K562 (cell line): Measurements from ENCODE around the gene SPDYE3. TPM values are rescaled to one million over a fixed set of nuclear protein-coding genes. Genes with fewer than 3 reads are reported as not detected.
"Not testable (repeated sequence)": the region's sequence is repeated elsewhere in the genome, so short reads cannot be mapped to it uniquely, and the experiment has no call there.

Experiments
- ATF1 ChIP-seq, 2 experiments: fragments of 450-650 bp in 1 of 2; IDR thresholded peaks; 2 replicates each; pipeline ENCODE4 v1.6.1; 2016; ENCODE audit warnings: missing compliant biosample characterization in 1 of 2, missing genetic modification characterization in 1 of 2
- ATF4 ChIP-seq: fragments of 450-650 bp; formaldehyde crosslinking; IDR thresholded peaks from 2 replicates; pipeline ENCODE4 v1.4.0; 2022; ENCODE audit warnings: mild to moderate bottlenecking, moderate library complexity
- CHD2 ChIP-seq: IDR thresholded peaks from 2 replicates; pipeline ENCODE4 v1.6.1; 2011; ENCODE audit warnings: low read depth, low read length
- E2F1 ChIP-seq: sonication (generic); formaldehyde crosslinking; IDR thresholded peaks from 2 replicates; pipeline ENCODE4 v1.8.1; 2023; ENCODE audit warnings: mild to moderate bottlenecking, missing genetic modification reagents, moderate library complexity
- EP300 ChIP-seq: IDR thresholded peaks from 2 replicates; pipeline ENCODE4 v1.6.1; 2012; ENCODE audit warnings: low read length, improper control_type of control experiment
- FOS ChIP-seq: IDR thresholded peaks from 3 replicates; pipeline ENCODE4 v1.6.1; 2011; ENCODE audit not compliant: insufficient read length; ENCODE audit errors: extremely low read depth
- FOXJ2 ChIP-seq: fragments of 200-800 bp; sonication (Bioruptor generic); IDR thresholded peaks from 2 replicates; pipeline ENCODE4 v1.6.1; 2016; ENCODE audit warnings: missing genetic modification characterization, missing compliant biosample characterization
- GABPA ChIP-seq: fragments of 200-800 bp; sonication (Bioruptor generic); conservative IDR thresholded peaks from 2 replicates; pipeline ENCODE4 v1.6.1; 2016; ENCODE audit warnings: low read depth, missing genetic modification characterization, missing compliant biosample characterization
- GABPB1 ChIP-seq: sonication (generic); formaldehyde crosslinking; IDR thresholded peaks from 2 replicates; pipeline ENCODE4 v1.8.0; 2022; ENCODE audit warnings: mild to moderate bottlenecking, missing genetic modification reagents
- GATAD2B ChIP-seq: fragments of 450-650 bp; IDR thresholded peaks from 2 replicates; pipeline ENCODE4 v1.6.1; 2017; ENCODE audit warnings: mild to moderate bottlenecking, borderline replicate concordance
- HMGN3 ChIP-seq: IDR thresholded peaks from 2 replicates; pipeline ENCODE4 v1.6.1; 2011; ENCODE audit warnings: borderline replicate concordance, low read depth, mild to moderate bottlenecking, mixed read lengths, low read length; ENCODE audit not compliant: insufficient read length; ENCODE audit errors: extremely low read depth
- HNRNPLL ChIP-seq: fragments of 200-400 bp; formaldehyde crosslinking; IDR thresholded peaks from 2 replicates; pipeline ENCODE4 v1.6.1; 2017; ENCODE audit warnings: low read length, low read depth, mild to moderate bottlenecking; ENCODE audit not compliant: poor library complexity, severe bottlenecking
- JUND ChIP-seq, 2 experiments: IDR thresholded peaks; 2 replicates in 1 of 2; 3 replicates in 1 of 2; pipeline ENCODE4 v1.6.1; 2011; ENCODE audit warnings: borderline replicate concordance in 2 of 2, low read depth in 2 of 2, low read length in 2 of 2, improper control_type of control experiment in 1 of 2, missing biosample characterization in 1 of 2, missing genetic modification characterization in 1 of 2, missing genetic modification reagents in 1 of 2
- MITF ChIP-seq: IDR thresholded peaks from 2 replicates; pipeline ENCODE4 v1.6.1; 2014; ENCODE audit warnings: antibody characterized with exemption
- SPI1 ChIP-seq: IDR thresholded peaks from 2 replicates; pipeline ENCODE4 v1.6.1; 2011; ENCODE audit warnings: low read depth, low read length, control low read depth, borderline replicate concordance
- SUPT5H ChIP-seq: fragments of 450-650 bp; IDR thresholded peaks from 2 replicates; pipeline ENCODE4 v1.6.1; 2016
- TEAD4 ChIP-seq, 2 experiments: sonication (generic) in 1 of 2; formaldehyde crosslinking in 1 of 2; IDR thresholded peaks; 2 replicates each; pipeline versions ENCODE4 v1.6.1 to v1.8.0; 2012 to 2022; ENCODE audit warnings: borderline replicate concordance in 1 of 2, inconsistent platforms in 1 of 2, low read length in 1 of 2, mild to moderate bottlenecking in 1 of 2, missing genetic modification reagents in 1 of 2
- ZEB2 ChIP-seq: fragments of 450-650 bp; IDR thresholded peaks from 2 replicates; pipeline ENCODE4 v1.6.1; 2016
- ZNF165 ChIP-seq: fragments of 250-450 bp; sonication (Bioruptor Pico); IDR thresholded peaks from 2 replicates; pipeline ENCODE4 v1.4.0; 2020; ENCODE audit warnings: borderline replicate concordance
- ZNF24 ChIP-seq: fragments of 450-650 bp; IDR thresholded peaks from 2 replicates; pipeline ENCODE4 v1.6.1; 2016
- ZNF316 ChIP-seq: fragments of 450-650 bp; IDR thresholded peaks from 2 replicates; pipeline ENCODE4 v1.6.1; 2016
- ZNF431 ChIP-seq: sonication (generic); formaldehyde crosslinking; IDR thresholded peaks from 2 replicates; pipeline ENCODE4 v1.8.0; 2022; ENCODE audit warnings: mild to moderate bottlenecking, missing genetic modification reagents
- ZNF511 ChIP-seq: sonication (generic); formaldehyde crosslinking; IDR thresholded peaks from 2 replicates; pipeline ENCODE4 v1.8.0; 2022; ENCODE audit warnings: mild to moderate bottlenecking, missing genetic modification reagents
- polyA plus RNA-seq, 8 experiments: library from polyadenylated mRNA; depleted of rRNA in 4 of 8; stranded (reverse) in 5 of 8; unstranded in 3 of 8; fragments of >200 nt; fragmentation: Nextera tagmentation in 2 of 8; fragmentation: Illumina TruSeq in 1 of 8; extraction: Ambion mirVana in 2 of 8; extraction: Trizol in 1 of 8; gene quantifications; 2 replicates each; pipeline versions ENCODE4 v1.2.1 to v1.2.3, GENCODE V29; 2011 to 2014; ENCODE audit warnings: inconsistent platforms in 1 of 8, missing spikeins in 1 of 8
- total RNA-seq, 7 experiments: library from RNA; depleted of rRNA in 6 of 7; stranded (reverse); fragments of >200 nt in 6 of 7; fragmentation: Illumina TruSeq in 2 of 7; extraction: Trizol in 2 of 7; gene quantifications; 2 replicates each; pipeline versions ENCODE4 v1.2.1 to v1.2.3, GENCODE V29; 2011 to 2021; ENCODE audit warnings: low replicate concordance in 1 of 7

The SPDYE3 gene
- total and polyA plus RNA-seq, 9 of the 15 experiments (the other 6 are each of a cell fraction or from before 2014, with no cell fraction given): 0.04 to 3.3 (median 1.2) TPM; not detected in 6

- TF ChIP-seq ZNF165 (CRISPR knock-in tag) (peak; percentile 49; the same call in 1 of the 2 replicates), GATAD2B (peak; percentile 41; the same call in 1 of the 2 replicates), SPI1 (peak; percentile 5; the same call in 1 of the 2 replicates), ZNF511 (CRISPR knock-in tag) (peak; percentile 24; the same call in 1 of the 2 replicates), ATF4 (CRISPR knock-in tag) (peak; percentile 63; the same call in 1 of the 2 replicates), E2F1 (CRISPR knock-in tag) (peak; percentile 58; the same call in 1 of the 2 replicates), MITF (0 out of 2 replicates have a peak, but pooled peaks have one; percentile 21), FOS (peak; percentile 62), GABPB1 (CRISPR knock-in tag) (peak; percentile 83), CHD2 (peak; percentile 47), ZNF431 (peak; percentile 66; the same call in 1 of the 2 replicates), HNRNPLL (peak; percentile 79), GABPA (tag) (peak; percentile 84), EP300 (peak; percentile 53), SUPT5H (peak; percentile 100), ZNF24 (peak; percentile 21; the same call in 1 of the 2 replicates), JUND (IDR thresholded peaks at IDR 0.05; ENCODE audit: borderline replicate concordance, low read depth, low read length) (peak; percentile 52; the same call in 1 of the 2 replicates), ZEB2 (peak; percentile 62), ATF1 (CRISPR knock-in tag; IDR thresholded peaks at IDR 0.05) (peak; percentile 46; the same call in 1 of the 2 replicates), ATF1 (tag; IDR thresholded peaks at IDR 0.05) (peak; percentile 98), HMGN3 (peak; percentile 71), FOXJ2 (0 out of 2 replicates have a peak, but pooled peaks have one; percentile 21), ZNF316 (0 out of 2 replicates have a peak, but pooled peaks have one; percentile 26), TEAD4 (IDR thresholded peaks at IDR 0.05; ENCODE audit: low read length) (peak; percentile 32; the same call in 1 of the 2 replicates)
- TF ChIP-seq JUND (tag; IDR thresholded peaks at IDR 0.05; ENCODE audit: borderline replicate concordance, low read depth, low read length); TEAD4 (CRISPR knock-in tag; IDR thresholded peaks at IDR 0.05; ENCODE audit: borderline replicate concordance): not testable (repeated sequence)
These were observed 28.3 kb downstream of the SPDYE3 start (continued) for GRCh38 chr7:100335566-100336466.
